ENCODE measurements around the gene PSMD1. TPM values are rescaled to one million over a fixed set of nuclear protein-coding genes. Genes with fewer than 3 reads are reported as not detected.

PSMD1 gene
- 100 to 1,000 TPM in 1 of 4 donors, 10 to 100 TPM in 3; 51.5 to 116 (median 67.9) TPM for total RNA-seq

DNA sequence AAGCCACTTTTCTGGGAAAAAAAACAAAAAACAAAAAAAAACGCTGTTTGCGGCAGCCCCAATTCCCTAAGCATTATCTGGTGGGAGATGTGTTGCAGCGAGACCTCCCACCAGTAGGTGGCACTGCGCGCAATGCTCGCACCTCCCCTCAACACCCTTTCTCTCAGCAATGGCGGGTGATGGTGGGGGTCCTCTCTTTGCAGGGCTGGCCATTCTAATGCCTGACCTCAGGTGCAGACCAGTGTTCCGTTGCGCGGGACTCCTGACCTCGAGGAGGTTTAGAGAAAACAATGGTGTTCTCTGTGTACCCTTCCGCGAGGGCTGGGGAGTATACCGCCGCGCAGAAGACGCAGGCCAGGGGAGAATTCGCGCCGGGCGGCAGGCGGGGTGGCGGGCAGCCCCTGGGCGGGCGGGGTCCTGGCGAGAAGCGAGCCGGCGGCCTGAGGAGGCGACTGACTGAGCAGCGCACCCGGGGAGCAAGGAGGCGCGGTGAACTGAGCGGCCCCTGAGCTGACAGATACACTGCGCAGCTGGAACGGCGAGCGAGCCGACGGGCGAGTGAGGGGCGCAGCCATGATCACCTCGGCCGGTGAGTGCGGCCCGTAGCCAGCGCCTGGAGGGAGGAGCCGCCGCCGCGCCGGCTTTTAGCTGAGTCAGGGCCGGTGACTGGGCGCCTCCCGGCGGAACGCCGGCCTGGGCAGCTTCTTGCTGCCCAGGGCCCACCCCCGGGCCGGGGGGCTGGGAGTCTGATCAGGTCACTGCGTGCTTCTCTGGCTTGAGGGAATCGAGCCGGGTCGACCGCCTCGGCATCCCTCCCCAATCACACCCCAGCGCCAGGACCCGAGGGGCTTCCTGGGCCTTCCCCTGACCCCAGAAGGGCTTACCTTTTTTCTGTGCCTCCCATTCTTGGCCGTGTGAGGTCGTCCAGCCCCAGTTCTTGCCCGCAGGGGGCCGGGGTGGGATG, at the start of gene PSMD1:
Gene PSMD1 (plus strand): TSS at position 415 of the 964 bp plus-strand sequence. CDS start 159 bp downstream, at position 574.
- 0 to 1% methylated on average over 18 to 21 of the region's 73 CpGs for WGBS, 2 donors
- intact Hi-C loops (cut with DNase I), result no loop called here
- DNase-seq, result peak; percentile 75
- TF ChIP-seq, protein P1, sequence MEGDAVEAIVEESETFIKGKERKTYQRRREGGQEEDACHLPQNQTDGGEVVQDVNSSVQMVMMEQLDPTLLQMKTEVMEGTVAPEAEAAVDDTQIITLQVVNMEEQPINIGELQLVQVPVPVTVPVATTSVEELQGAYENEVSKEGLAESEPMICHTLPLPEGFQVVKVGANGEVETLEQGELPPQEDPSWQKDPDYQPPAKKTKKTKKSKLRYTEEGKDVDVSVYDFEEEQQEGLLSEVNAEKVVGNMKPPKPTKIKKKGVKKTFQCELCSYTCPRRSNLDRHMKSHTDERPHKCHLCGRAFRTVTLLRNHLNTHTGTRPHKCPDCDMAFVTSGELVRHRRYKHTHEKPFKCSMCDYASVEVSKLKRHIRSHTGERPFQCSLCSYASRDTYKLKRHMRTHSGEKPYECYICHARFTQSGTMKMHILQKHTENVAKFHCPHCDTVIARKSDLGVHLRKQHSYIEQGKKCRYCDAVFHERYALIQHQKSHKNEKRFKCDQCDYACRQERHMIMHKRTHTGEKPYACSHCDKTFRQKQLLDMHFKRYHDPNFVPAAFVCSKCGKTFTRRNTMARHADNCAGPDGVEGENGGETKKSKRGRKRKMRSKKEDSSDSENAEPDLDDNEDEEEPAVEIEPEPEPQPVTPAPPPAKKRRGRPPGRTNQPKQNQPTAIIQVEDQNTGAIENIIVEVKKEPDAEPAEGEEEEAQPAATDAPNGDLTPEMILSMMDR (IDR thresholded peaks at IDR 0.05), result peak; percentile 88 to 96 (median 94)
- TF ChIP-seq POLR2A (IDR thresholded peaks at IDR 0.05), result peak in 2 of 4 donors; percentile 32 to 39
- no peaks in the 10 kb centered on the region for H3K27me3 ChIP-seq
- H3K36me3 ChIP-seq, result peaks cover 0 to 7% (median 5%) of the 10 kb centered on the region in 3 donors
- peak within 1 kb of the TSS; percentile 83 to 98 (median 95) for H3K4me3 ChIP-seq
- peaks cover 12 to 60% (median 33%) of the 10 kb centered on the region in 3 donors for H3K4me1 ChIP-seq
- H3K9me3 ChIP-seq, result no peaks in the 10 kb centered on the region
- peak within 1 kb of the TSS; percentile 87 to 97 (median 96) for H3K27ac ChIP-seq

DNA sequence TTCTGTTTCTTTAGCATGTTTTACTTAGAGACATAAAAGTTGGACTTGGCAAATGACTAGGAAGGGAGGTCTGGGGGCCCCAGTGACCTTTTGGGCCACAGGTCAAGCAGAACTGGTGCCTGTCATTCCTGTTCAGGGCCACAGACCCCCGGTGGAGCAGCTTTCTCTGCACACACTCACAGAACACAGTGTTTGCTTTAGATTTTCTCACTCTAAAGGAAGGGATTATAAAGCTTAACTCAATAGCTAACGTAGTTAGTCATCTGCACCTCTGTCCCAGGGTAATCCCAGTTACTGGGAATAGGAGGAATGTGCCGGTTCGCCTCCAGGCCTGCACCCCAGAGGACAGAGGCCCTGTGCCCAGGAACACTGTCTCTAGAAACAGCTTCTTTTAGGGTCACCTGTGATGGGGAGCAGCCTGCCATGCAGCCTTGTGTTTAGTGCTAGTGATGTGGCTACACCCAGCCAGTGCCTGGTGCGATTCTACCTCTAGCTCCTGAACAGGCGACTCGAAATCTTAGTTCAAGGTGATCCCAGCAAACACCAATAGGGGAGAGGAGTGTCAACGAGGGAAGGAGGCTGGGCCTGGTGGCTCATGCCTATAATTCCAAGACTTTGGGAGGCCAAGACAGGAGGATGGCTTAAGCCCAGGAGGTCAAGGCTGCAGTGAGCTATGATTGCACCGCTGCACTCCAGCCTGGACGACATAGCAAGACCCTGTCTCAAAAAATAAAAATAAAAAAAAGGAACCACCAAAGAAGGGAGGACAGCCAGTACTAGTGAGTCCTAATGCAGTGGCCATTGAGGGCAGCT, 49.2 kb upstream of the PSMD1 start:
- intact Hi-C loops (cut with DNase I), result no loop called here

DNA sequence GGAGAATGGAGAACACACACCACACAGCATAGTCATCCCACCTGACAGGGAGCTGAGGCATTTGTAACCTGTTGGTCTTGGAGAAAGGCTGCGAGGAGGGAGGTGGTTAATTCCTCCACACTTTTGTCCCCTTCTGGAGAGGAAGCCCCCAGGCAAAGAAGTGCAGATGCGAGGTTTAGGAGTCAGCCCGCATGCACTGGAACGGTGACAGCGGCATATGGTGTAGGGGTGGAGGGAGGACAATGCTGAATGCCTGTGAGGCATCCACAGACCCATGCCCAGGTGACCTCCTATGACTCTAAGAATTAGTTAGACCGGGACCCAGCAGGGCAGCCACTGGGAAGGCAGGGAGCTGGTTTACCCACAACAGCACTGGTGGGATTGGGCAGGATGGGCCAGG, 48.5 kb upstream of the PSMD1 start:
- Histone ChIP-seq H3K27ac (no peak overlapping the region), H3K27me3 (peaks cover 0 to 57% (median 0%) of the 10 kb centered on the region in 4 donors), H3K4me3 (no peak overlapping the region), H3K36me3 (no peaks in the 10 kb centered on the region), H3K4me1 (peaks cover 0 to 39% (median 4%) of the 10 kb centered on the region in 3 donors), H3K9me3 (no peaks in the 10 kb centered on the region)
- intact Hi-C loops (cut with DNase I), result no loop called here
- TF ChIP-seq POLR2A (IDR thresholded peaks at IDR 0.05), result no peak
- TF ChIP-seq, protein P1 (IDR thresholded peaks at IDR 0.05), result no peak
- 66 to 79% methylated on average over 6 of the region's 6 CpGs for WGBS, 2 donors
- DNase-seq, result no peak

More for the DNA sequence above, 49.2 kb upstream of the PSMD1 start:
- Histone ChIP-seq H3K4me3 (no peak overlapping the region), H3K4me1 (peaks cover 0 to 35% (median 4%) of the 10 kb centered on the region in 3 donors), H3K9me3 (no peaks in the 10 kb centered on the region), H3K27me3 (peaks cover 0 to 57% (median 0%) of the 10 kb centered on the region in 4 donors), H3K36me3 (no peaks in the 10 kb centered on the region), H3K27ac (peak overlapping the region in 2 of 4 donors; percentile 0 to 41)
- TF ChIP-seq, protein P1 (IDR thresholded peaks at IDR 0.05), result no peak
- TF ChIP-seq POLR2A (IDR thresholded peaks at IDR 0.05), result no peak
- DNase-seq, result no peak
- WGBS, 2 donors, result 49 to 50% methylated on average over 7 to 10 of the region's 10 CpGs

DNA sequence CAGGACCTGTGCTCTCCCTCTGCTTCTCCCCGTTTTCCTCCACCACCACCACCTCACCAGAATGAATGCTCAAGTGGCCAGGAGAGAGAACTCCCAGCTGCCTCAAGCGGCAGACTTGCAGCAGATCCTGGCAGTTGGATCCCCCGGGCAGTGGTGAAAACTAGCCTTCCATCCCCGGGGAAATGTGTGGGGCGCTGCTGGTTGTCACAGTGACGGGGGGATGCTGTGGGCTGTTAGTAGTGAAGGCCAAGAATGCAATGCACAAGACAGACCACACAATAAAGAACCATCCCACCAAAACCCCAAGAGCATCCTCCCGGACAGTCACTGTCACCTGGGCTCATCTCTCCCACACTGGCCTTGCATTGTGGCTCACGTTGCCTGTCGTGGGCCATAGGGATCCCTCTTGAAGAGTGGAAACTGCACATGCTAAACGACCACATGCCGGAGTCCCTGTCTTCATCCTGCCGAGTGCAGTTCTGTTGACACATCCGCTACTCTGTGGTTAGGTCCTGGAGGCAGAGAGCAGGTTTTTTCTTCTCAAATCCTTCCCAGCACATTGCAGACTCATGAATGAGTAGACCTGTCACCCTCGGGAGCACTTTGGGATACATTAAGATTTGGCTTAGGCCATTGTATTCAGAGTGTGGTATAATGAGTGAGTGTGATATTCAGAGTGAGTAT, 47.3 kb upstream of the PSMD1 start:
- no peaks in the 10 kb centered on the region for H3K36me3 ChIP-seq
- TF ChIP-seq POLR2A (IDR thresholded peaks at IDR 0.05), result no peak
- TF ChIP-seq, protein P1 (IDR thresholded peaks at IDR 0.05), result no peak
- intact Hi-C loops (cut with DNase I), result no loop called here
- no peak overlapping the region for H3K4me3 ChIP-seq
- DNase-seq, result no peak
- 67 to 77% methylated on average over 8 to 9 of the region's 14 CpGs for WGBS, 2 donors
- H3K4me1 ChIP-seq, result peaks cover 0 to 39% (median 4%) of the 10 kb centered on the region in 3 donors
- no peak overlapping the region for H3K27ac ChIP-seq
- peaks cover 0 to 57% (median 0%) of the 10 kb centered on the region in 4 donors for H3K27me3 ChIP-seq
- no peaks in the 10 kb centered on the region for H3K9me3 ChIP-seq

Measured in esophagus squamous epithelium (tissue), 5 donors.